Transverse colon (tissue), 4 donors: ENCODE data around the gene RANBP10. TPM values are rescaled to one million over a fixed set of nuclear protein-coding genes. Genes with fewer than 3 reads are reported as not detected.

Experiments used
- DNase-seq: peaks from one replicate; pipeline ENCODE4 v3.0.0-alpha.2; 2019
- H3K27ac ChIP-seq, 4 donors: fragments of 200-600 bp; sonication (generic); 2 replicates each; pipeline ENCODE4 v1.5.1; 2016 to 2018; ENCODE audit warnings: inconsistent platforms in 4 of 4
- H3K27me3 ChIP-seq: fragments of 200-600 bp; sonication (generic); 2 replicates; pipeline ENCODE4 v1.5.1; 2017; ENCODE audit warnings: inconsistent platforms
- H3K36me3 ChIP-seq, 4 donors: fragments of 200-600 bp; sonication (generic); 2 replicates each; pipeline ENCODE4 v1.5.1; 2017 to 2019; ENCODE audit warnings: inconsistent platforms in 4 of 4
- H3K4me1 ChIP-seq, 4 donors: fragments of 200-600 bp; sonication (generic); 2 replicates each; pipeline ENCODE4 v1.5.1; 2017 to 2020; ENCODE audit warnings: inconsistent platforms in 4 of 4
- H3K4me3 ChIP-seq, 4 donors: fragments of 200-600 bp; sonication (generic); 1 replicate in 1 of 4; 2 replicates in 3 of 4; pipeline versions ENCODE4 v1.5.1 to v1.6.1; 2017 to 2019; ENCODE audit warnings: inconsistent platforms in 4 of 4
- H3K9me3 ChIP-seq, 2 donors: fragments of 200-600 bp; sonication (generic); 2 replicates each; pipeline ENCODE4 v1.5.1; 2017 to 2019; ENCODE audit warnings: inconsistent platforms in 2 of 2
- EP300 ChIP-seq: sonication (generic); formaldehyde crosslinking; IDR thresholded peaks from one replicate; pipeline ENCODE4 v1.6.1; 2017; ENCODE audit warnings: antibody characterized with exemption, low read depth
- POLR2A ChIP-seq: fragments of 450-650 bp; IDR thresholded peaks from one replicate; pipeline ENCODE4 v1.6.1; 2016; ENCODE audit warnings: antibody characterized with exemption, mild to moderate bottlenecking, moderate library complexity
- POLR2AphosphoS5 ChIP-seq, 3 donors: sonication (generic); formaldehyde crosslinking; IDR thresholded peaks; one replicate each; pipeline ENCODE4 v1.6.1; 2016; ENCODE audit warnings: antibody characterized with exemption in 3 of 3
- WGBS, 2 donors: methylation state at CpG; one replicate each; pipeline ENCODE4 v1.1.5; 2018; ENCODE audit warnings: low coverage in 1 of 2; 5-methylcytosine and 5-hydroxymethylcytosine counted together
- in situ Hi-C, 4 donors: fragments of 200-750 bp; cut with MboI; loops; one replicate each; pipeline versions ENCODE4 v1.15.0 to v1.15.1; 2017; ENCODE audit warnings: low sequenced_read_pairs in 3 of 4, low pct_ligation_motif_present in 1 of 4, low pct_unique_long_range_greater_than_20kb in 1 of 4
- intact Hi-C: fragments of 100-400 bp; cut with DNase I; formaldehyde crosslinking; loops from one replicate; pipeline ENCODE4 v1.15.1; 2023; ENCODE audit warnings: low total_unique reads
- total RNA-seq, 4 donors: library from RNA; depleted of rRNA; stranded (reverse); fragments of >200 nt; gene quantifications; one replicate each; pipeline ENCODE4 v1.1.0, GENCODE V29; 2016
- TF ChIP-seq, protein P1 (sequence below), 5 experiments: fragments of 200-600 bp in 3 of 5; fragments of 450-650 bp in 2 of 5; sonication (generic) in 3 of 5; IDR thresholded peaks; 1 replicate in 2 of 5; 2 replicates in 3 of 5; pipeline ENCODE4 v1.5.1; 2016 to 2017; ENCODE audit warnings: antibody characterized with exemption in 5 of 5, inconsistent platforms in 3 of 5, mild to moderate bottlenecking in 2 of 5, moderate library complexity in 1 of 5

Gene RANBP10
- total RNA-seq, 4 donors from 2014 or later = 15.1 to 32.9 (median 19.1) TPM

DNA sequence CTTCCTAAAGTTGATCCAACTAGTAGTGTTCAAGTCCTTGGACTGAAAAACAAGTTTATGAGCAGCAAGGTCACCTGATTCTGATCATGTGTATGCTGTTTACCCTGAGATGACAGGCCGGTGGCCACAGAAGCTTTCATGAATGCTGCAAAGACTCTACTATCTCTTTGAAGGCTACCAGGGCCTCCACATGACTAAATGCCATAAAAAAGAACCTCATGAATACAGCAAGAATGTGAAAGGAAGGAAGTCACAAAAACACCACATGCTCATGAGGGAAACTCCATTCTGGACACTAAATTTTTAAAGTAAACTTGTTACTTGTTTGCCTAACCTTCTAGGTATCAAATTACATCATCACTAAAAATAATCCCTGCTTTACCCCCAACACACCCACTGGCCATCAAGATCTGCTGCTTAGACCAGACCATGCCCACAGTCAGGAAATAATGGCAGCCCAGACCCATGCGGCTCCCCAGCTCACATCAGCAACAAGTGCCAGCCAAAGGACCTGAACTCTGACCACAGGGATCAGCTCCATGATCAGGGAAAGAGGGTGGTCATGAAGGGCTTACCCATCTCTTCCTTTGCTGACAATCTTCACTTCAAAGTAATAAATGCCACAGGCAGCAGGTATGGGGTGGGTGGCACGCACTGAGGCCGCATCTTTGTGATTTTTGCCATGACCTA, 1.4 kb downstream of the RANBP10 start:
- no peaks in the 10 kb centered on the region for H3K9me3 ChIP-seq
- peak overlapping the region in 1 of 4 donors; percentile 81 for H3K27ac ChIP-seq
- H3K4me3 ChIP-seq = peak overlapping the region in 2 of 4 donors; percentile 76 to 82
- H3K27me3 ChIP-seq = no peaks in the 10 kb centered on the region
- peaks cover 0 to 1% (median 0%) of the 10 kb centered on the region in 4 donors for H3K36me3 ChIP-seq
- TF ChIP-seq, protein P1, sequence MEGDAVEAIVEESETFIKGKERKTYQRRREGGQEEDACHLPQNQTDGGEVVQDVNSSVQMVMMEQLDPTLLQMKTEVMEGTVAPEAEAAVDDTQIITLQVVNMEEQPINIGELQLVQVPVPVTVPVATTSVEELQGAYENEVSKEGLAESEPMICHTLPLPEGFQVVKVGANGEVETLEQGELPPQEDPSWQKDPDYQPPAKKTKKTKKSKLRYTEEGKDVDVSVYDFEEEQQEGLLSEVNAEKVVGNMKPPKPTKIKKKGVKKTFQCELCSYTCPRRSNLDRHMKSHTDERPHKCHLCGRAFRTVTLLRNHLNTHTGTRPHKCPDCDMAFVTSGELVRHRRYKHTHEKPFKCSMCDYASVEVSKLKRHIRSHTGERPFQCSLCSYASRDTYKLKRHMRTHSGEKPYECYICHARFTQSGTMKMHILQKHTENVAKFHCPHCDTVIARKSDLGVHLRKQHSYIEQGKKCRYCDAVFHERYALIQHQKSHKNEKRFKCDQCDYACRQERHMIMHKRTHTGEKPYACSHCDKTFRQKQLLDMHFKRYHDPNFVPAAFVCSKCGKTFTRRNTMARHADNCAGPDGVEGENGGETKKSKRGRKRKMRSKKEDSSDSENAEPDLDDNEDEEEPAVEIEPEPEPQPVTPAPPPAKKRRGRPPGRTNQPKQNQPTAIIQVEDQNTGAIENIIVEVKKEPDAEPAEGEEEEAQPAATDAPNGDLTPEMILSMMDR (IDR thresholded peaks at IDR 0.05) = no peak
- TF ChIP-seq POLR2A (no peak), POLR2AphosphoS5 (IDR thresholded peaks at IDR 0.05) (no peak), EP300 (no peak)
- DNase-seq = no peak
- intact Hi-C loops = no loop called here
- H3K4me1 ChIP-seq = peaks cover 10 to 31% (median 16%) of the 10 kb centered on the region in 4 donors
- in situ Hi-C loops = no loop called here
- WGBS, 2 donors = 78% methylated on average over 4 of the region's 4 CpGs; no CpG with 5 or more reads in 1 of the 2 donors

DNA sequence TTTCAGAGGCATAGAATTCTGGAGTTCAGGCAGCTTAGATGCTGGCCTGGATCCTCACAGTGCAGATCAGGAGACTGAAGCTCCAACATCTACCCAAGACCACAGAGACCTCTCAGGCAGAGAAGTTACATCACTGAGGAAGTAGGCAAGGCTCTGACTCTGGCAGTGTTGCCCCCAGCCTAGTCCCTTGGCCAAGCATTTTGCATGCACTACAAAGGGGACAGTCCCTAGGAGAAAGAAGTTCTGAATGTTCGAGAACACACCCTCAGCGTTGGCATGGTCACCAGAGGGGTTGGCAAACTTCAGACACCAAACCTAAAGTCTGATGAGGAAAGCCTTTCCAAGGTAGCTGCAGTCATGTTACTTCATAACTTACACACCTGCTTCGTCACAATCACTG, 2.5 kb downstream of the RANBP10 start:
- Histone ChIP-seq H3K27me3 (no peaks in the 10 kb centered on the region), H3K4me3 (no peak overlapping the region), H3K9me3 (no peaks in the 10 kb centered on the region), H3K27ac (no peak overlapping the region), H3K4me1 (peaks cover 10 to 31% (median 16%) of the 10 kb centered on the region in 4 donors), H3K36me3 (peaks cover 0 to 7% (median 0%) of the 10 kb centered on the region in 4 donors)
- intact Hi-C loops = no loop called here
- WGBS, 2 donors = 81 to 100% methylated on average over 1 to 3 of the region's 3 CpGs
- TF ChIP-seq POLR2AphosphoS5 (IDR thresholded peaks at IDR 0.05) (no peak), EP300 (no peak), POLR2A (no peak)
- TF ChIP-seq, protein P1 (IDR thresholded peaks at IDR 0.05) = no peak
- DNase-seq = no peak
- in situ Hi-C loops = no loop called here

- no peaks in the 10 kb centered on the region for H3K9me3 ChIP-seq
- no peak overlapping the region for H3K4me3 ChIP-seq
- 81% methylated on average over 2 of the region's 2 CpGs; no CpG with 5 or more reads in 1 of the 2 donors for WGBS, 2 donors
- intact Hi-C loops (no loop called here), in situ Hi-C loops (no loop called here)
- no peak for DNase-seq
- no peak overlapping the region for H3K27ac ChIP-seq
- no peaks in the 10 kb centered on the region for H3K27me3 ChIP-seq
- TF ChIP-seq POLR2A (no peak), POLR2AphosphoS5 (IDR thresholded peaks at IDR 0.05) (no peak), EP300 (no peak)
- TF ChIP-seq, protein P1 (IDR thresholded peaks at IDR 0.05) = no peak
- H3K36me3 ChIP-seq = peaks cover 0 to 7% (median 0%) of the 10 kb centered on the region in 4 donors
- peaks cover 5 to 24% (median 11%) of the 10 kb centered on the region in 4 donors for H3K4me1 ChIP-seq
Measured at GRCh38 chr16:67801883-67802282, 4.5 kb downstream of the RANBP10 start.

- TF ChIP-seq POLR2AphosphoS5 (IDR thresholded peaks at IDR 0.05) = no peak
- TF ChIP-seq EP300 = no peak
- TF ChIP-seq, protein P1 (IDR thresholded peaks at IDR 0.05) = no peak
- no peak for TF ChIP-seq POLR2A
- Histone ChIP-seq H3K4me3 (no peak overlapping the region), H3K27ac (no peak overlapping the region), H3K9me3 (no peaks in the 10 kb centered on the region), H3K4me1 (peaks cover 5 to 24% (median 11%) of the 10 kb centered on the region in 4 donors), H3K36me3 (peaks cover 0 to 7% (median 0%) of the 10 kb centered on the region in 4 donors), H3K27me3 (no peaks in the 10 kb centered on the region)
- WGBS, 2 donors = 100% methylated on average over 1 of the region's 1 CpG; no CpG with 5 or more reads in 1 of the 2 donors
- intact Hi-C loops (no loop called here), in situ Hi-C loops (no loop called here)
- DNase-seq = no peak
Measured at GRCh38 chr16:67801241-67801640, 5.1 kb downstream of the RANBP10 start.
